Measurements from ENCODE around the gene GTPBP3.

DNA sequence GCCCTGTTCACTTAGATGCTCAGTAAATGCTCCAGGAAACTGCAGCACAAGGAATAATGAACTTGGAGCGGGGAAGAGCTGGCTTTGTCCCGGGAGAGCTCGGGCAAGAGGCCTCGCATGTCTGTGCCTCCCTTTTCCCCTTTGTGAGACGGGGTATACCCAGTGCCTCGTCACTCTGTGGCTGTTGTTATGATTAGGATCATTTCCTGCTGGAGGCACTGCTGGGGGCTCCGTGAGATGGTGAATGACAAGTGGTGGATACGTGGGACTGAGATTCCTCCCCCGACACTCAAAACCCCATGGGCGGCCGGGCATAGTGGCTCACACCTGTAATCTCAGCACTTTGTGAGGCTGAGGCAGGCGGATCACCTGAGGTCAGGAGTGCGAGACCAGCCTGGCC, 40.9 kb downstream of the GTPBP3 start:
- TF ChIP-seq, protein P1, sequence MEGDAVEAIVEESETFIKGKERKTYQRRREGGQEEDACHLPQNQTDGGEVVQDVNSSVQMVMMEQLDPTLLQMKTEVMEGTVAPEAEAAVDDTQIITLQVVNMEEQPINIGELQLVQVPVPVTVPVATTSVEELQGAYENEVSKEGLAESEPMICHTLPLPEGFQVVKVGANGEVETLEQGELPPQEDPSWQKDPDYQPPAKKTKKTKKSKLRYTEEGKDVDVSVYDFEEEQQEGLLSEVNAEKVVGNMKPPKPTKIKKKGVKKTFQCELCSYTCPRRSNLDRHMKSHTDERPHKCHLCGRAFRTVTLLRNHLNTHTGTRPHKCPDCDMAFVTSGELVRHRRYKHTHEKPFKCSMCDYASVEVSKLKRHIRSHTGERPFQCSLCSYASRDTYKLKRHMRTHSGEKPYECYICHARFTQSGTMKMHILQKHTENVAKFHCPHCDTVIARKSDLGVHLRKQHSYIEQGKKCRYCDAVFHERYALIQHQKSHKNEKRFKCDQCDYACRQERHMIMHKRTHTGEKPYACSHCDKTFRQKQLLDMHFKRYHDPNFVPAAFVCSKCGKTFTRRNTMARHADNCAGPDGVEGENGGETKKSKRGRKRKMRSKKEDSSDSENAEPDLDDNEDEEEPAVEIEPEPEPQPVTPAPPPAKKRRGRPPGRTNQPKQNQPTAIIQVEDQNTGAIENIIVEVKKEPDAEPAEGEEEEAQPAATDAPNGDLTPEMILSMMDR (IDR thresholded peaks at IDR 0.05; ENCODE audit: insufficient read depth, low read length, poor library complexity, severe bottlenecking): no peak
- TF ChIP-seq EZH2phosphoT487 (conservative IDR thresholded peaks at IDR 0.05; ENCODE audit: low read length): no peak

Measured in SU-DHL-6 (cell line).